ENCODE measurements around the gene ATXN7L3. TPM values are rescaled to one million over a fixed set of nuclear protein-coding genes. Genes with fewer than 3 reads are reported as not detected.

The ATXN7L3 gene
- total RNA-seq, 1 experiment from 2014 or later, result 54.5 TPM

Other genes starting within 250 kb of the ATXN7L3 start
- not detected in 2 replicates for gene PYY, start 245.9 kb downstream of the ATXN7L3 start, total RNA-seq (2014; rRNA removed; shearing (Covaris generic))
- 1.1 and 1.4 TPM in 2 replicates for gene NAGS, start 195.3 kb downstream of the ATXN7L3 start, total RNA-seq (2014; rRNA removed; shearing (Covaris generic))
- gene TMEM101, start 184.9 kb downstream of the ATXN7L3 start, total RNA-seq (2014; rRNA removed; shearing (Covaris generic)), result 48.3 and 73.8 TPM in 2 replicates
- gene LSM12, start 133.2 kb downstream of the ATXN7L3 start, total RNA-seq (2014; rRNA removed; shearing (Covaris generic)), result 49.8 and 62.1 TPM in 2 replicates
- 79.4 and 89.1 TPM in 2 replicates for gene G6PC3, start 129.1 kb downstream of the ATXN7L3 start, total RNA-seq (2014; rRNA removed; shearing (Covaris generic))
- 33.8 and 41.0 TPM in 2 replicates for gene HDAC5, start 76.2 kb downstream of the ATXN7L3 start, total RNA-seq (2014; rRNA removed; shearing (Covaris generic))
- 4.9 and 7.7 TPM in 2 replicates for gene HROB, start 58.0 kb downstream of the ATXN7L3 start, total RNA-seq (2014; rRNA removed; shearing (Covaris generic))
- 0.29 TPM in 1 of 2 replicates, not detected in the other for gene ASB16, start 29.2 kb downstream of the ATXN7L3 start, total RNA-seq (2014; rRNA removed; shearing (Covaris generic))
- gene TMUB2, start 12.9 kb downstream of the ATXN7L3 start, total RNA-seq (2014; rRNA removed; shearing (Covaris generic)), result 32.9 and 33.7 TPM in 2 replicates
- 67.4 and 75.3 TPM in 2 replicates for gene UBTF, start 19.8 kb upstream of the ATXN7L3 start, total RNA-seq (2014; rRNA removed; shearing (Covaris generic))
- not detected in 2 replicates for gene SLC4A1, start 68.3 kb upstream of the ATXN7L3 start, total RNA-seq (2014; rRNA removed; shearing (Covaris generic))
- gene RUNDC3A, start 108.7 kb upstream of the ATXN7L3 start, total RNA-seq (2014; rRNA removed; shearing (Covaris generic)), result 0.86 TPM in 1 of 2 replicates, not detected in the other
- 190 and 199 TPM in 2 replicates for gene SLC25A39, start 124.9 kb upstream of the ATXN7L3 start, total RNA-seq (2014; rRNA removed; shearing (Covaris generic))
- 285 and 293 TPM in 2 replicates for gene GRN, start 145.4 kb upstream of the ATXN7L3 start, total RNA-seq (2014; rRNA removed; shearing (Covaris generic))
- 24.5 and 31.1 TPM in 2 replicates for gene FAM171A2, start 164.0 kb upstream of the ATXN7L3 start, total RNA-seq (2014; rRNA removed; shearing (Covaris generic))
- 0.05 and 0.36 TPM in 2 replicates for gene ITGA2B, start 189.8 kb upstream of the ATXN7L3 start, total RNA-seq (2014; rRNA removed; shearing (Covaris generic))